ENCODE results near the gene GPR107. TPM values are rescaled to one million over a fixed set of nuclear protein-coding genes. Genes with fewer than 3 reads are reported as not detected.

Gene GPR107
- total RNA-seq, 4 donors from 2014 or later = 24.6 to 41.8 (median 34.1) TPM

DNA sequence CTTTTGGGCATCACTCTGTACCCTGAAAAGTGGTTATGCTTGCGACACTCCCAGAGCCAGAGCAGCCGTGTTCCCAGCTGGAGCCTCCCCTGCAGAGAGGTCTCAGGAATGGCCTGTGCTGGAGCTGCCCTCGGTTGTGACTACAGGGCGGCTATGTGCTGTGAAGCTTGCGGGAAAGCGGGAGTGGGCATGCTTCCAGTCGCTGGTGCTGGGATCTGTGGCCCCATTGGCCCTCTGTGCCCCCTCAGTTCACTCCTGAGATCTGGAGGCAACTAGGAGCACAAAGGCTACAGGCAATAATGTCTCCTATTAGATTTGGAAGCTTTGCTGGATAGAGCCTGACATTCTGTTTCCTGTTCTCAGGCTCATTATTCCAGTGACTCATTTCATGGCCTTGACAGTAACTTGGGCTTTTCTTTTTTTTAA lies 56.9 kb downstream of the GPR107 start:
- Histone ChIP-seq H3K9me3 (no peaks in the 10 kb centered on the region), H3K36me3 (peaks cover 45% of the 10 kb centered on the region), H3K4me1 (peaks cover 2% of the 10 kb centered on the region), H3K27me3 (no peaks in the 10 kb centered on the region), H3K27ac (no peak overlapping the region), H3K4me3 (no peak overlapping the region)
- WGBS = 74% methylated on average over 5 of the region's 7 CpGs
- TF ChIP-seq, protein P1, sequence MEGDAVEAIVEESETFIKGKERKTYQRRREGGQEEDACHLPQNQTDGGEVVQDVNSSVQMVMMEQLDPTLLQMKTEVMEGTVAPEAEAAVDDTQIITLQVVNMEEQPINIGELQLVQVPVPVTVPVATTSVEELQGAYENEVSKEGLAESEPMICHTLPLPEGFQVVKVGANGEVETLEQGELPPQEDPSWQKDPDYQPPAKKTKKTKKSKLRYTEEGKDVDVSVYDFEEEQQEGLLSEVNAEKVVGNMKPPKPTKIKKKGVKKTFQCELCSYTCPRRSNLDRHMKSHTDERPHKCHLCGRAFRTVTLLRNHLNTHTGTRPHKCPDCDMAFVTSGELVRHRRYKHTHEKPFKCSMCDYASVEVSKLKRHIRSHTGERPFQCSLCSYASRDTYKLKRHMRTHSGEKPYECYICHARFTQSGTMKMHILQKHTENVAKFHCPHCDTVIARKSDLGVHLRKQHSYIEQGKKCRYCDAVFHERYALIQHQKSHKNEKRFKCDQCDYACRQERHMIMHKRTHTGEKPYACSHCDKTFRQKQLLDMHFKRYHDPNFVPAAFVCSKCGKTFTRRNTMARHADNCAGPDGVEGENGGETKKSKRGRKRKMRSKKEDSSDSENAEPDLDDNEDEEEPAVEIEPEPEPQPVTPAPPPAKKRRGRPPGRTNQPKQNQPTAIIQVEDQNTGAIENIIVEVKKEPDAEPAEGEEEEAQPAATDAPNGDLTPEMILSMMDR (IDR thresholded peaks at IDR 0.05) = no peak
- DNase-seq (ENCODE audit: low spot score in 2 of 2) = no peak

DNA sequence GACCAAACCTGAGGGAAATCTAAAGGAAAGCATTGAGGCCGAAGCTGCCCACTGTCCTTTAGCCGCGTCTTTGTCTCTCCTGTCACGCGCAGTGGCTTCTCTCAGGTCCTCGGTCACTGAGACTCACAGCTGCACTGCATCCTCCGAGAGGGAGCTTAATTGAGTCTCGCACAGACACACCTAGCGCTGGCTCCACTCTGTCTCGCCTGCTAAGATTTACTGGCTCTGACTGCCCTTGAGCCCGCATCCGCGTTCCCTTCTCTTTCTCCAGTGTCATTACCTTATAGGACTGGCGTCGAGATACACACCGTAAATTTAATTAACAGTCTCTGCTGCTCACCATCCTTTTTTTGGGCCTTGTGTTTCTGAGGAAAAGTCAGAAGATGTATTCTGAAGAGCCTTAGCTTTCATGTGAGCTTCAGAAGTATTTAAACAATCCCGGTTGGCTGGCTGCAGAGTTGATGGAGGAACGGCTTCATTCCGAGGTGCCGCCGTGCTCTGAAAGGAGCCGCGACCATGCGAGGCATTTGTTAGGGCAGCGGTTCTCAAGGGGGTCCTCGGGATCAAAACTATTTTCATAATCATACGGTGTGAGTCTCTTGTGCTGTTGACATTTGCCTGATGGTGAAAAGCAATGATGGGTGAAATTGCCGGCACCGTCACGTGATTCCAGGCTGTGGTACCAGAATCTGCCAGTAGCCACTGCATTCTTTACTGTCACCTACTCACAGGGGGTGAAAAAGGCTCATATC lies 58.3 kb downstream of the GPR107 start:
- no peaks in the 10 kb centered on the region for H3K27me3 ChIP-seq
- no peak overlapping the region for H3K27ac ChIP-seq
- peaks cover 2% of the 10 kb centered on the region for H3K4me1 ChIP-seq
- H3K4me3 ChIP-seq = no peak overlapping the region
- WGBS = 87% methylated on average over 30 of the region's 30 CpGs
- no peak for TF ChIP-seq POLR2A (IDR thresholded peaks at IDR 0.05)
- TF ChIP-seq, protein P1 (IDR thresholded peaks at IDR 0.05) = no peak
- TF ChIP-seq EP300 (IDR thresholded peaks at IDR 0.05) = no peak
- peaks cover 43% of the 10 kb centered on the region for H3K36me3 ChIP-seq
- DNase-seq (ENCODE audit: low spot score in 2 of 2) = no peak
- H3K9me3 ChIP-seq = no peaks in the 10 kb centered on the region

DNA sequence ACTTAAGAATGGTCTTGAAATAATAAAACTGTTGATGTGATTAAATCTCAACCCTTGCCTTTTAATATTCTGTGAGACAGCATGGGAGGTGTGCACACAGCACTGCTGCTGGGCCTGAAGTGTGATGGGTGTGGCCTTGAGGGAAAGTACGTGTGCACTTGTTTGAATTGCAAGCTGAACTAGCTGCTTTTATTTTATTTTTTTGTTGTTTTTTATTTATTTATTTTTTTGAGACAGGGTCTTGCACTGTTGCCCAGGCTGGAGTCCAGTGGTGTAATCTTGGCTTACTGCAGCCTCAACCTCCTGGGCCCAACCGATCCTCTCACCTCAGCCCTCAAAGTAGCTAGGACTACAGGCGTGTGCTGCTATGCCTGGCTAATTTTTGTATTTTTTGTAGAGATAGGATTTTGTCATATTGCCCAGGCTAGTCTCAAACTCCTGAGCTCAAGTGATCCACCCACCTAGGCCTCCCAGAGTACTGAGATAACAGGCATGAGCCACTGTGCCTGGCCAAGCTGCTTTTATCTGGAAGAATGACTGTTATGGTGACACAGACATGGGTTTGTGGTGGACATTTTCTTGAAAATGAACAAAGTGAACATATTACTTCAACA lies 58.9 kb downstream of the GPR107 start:
- 54% methylated on average over 3 of the region's 3 CpGs for WGBS
- H3K36me3 ChIP-seq = peaks cover 41% of the 10 kb centered on the region

DNA sequence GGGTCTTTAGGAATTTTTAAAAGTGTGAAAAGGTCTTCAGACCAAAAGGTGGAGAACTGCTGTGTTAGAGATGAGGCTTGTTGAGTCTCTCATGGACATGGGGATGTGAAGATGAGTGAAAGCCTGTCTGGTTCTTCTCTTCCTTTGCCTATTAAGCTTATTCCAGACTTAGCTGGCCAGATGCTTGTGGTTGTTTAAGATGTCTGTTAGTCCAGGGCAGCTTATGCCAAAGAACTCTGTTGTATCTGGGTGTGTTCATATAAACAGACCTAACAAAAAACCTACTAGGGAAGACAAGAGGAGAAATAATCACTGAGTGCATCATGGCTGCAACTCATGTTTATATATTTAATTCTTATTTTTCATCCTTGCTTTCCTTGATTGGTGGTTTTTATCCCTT lies 61.0 kb downstream of the GPR107 start:
- peaks cover 14% of the 10 kb centered on the region for H3K4me1 ChIP-seq
- H3K36me3 ChIP-seq = peaks cover 44% of the 10 kb centered on the region
- no peak for DNase-seq (ENCODE audit: low spot score in 2 of 2)

More for the DNA sequence above, 58.9 kb downstream of the GPR107 start:
- DNase-seq (ENCODE audit: low spot score in 2 of 2) = no peak
- Histone ChIP-seq H3K27ac (no peak overlapping the region), H3K9me3 (no peaks in the 10 kb centered on the region), H3K27me3 (no peaks in the 10 kb centered on the region), H3K4me1 (no peaks in the 10 kb centered on the region), H3K4me3 (no peak overlapping the region)
- TF ChIP-seq POLR2A (IDR thresholded peaks at IDR 0.05) (no peak), POLR2AphosphoS5 (IDR thresholded peaks at IDR 0.05) (no peak), EP300 (IDR thresholded peaks at IDR 0.05) (no peak)
- TF ChIP-seq, protein P1 (IDR thresholded peaks at IDR 0.05) = no peak

DNA sequence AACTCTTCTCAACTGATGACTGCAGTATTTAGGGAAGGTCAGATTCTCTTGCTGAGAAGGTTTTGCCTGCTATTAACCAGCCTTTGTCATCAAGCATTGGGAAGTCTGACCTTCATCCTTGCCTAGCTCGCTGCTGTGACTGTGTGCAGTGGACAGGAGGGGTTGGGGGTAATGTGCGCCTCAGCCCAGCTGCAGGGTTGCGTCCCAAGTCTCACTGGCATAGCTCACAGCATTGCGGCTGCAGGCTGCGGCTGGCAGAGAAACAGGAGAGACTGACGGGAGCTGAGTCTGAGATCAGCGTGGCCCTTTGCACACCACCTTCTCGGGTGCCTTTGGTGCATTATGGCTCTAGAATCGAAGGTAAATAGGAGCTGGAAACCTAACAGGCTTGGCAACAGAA lies 62.6 kb downstream of the GPR107 start:
- 95% methylated on average over 7 of the region's 9 CpGs for WGBS

More for the DNA sequence above, 61.0 kb downstream of the GPR107 start:
- no peaks in the 10 kb centered on the region for H3K9me3 ChIP-seq
- TF ChIP-seq POLR2A (IDR thresholded peaks at IDR 0.05) (no peak), EP300 (IDR thresholded peaks at IDR 0.05) (no peak), POLR2AphosphoS5 (IDR thresholded peaks at IDR 0.05) (no peak)
- TF ChIP-seq, protein P1 (IDR thresholded peaks at IDR 0.05) = no peak
- no peak overlapping the region for H3K27ac ChIP-seq
- H3K27me3 ChIP-seq = no peaks in the 10 kb centered on the region
- H3K4me3 ChIP-seq = no peak overlapping the region

More for the DNA sequence above, 62.6 kb downstream of the GPR107 start:
- no peaks in the 10 kb centered on the region for H3K27me3 ChIP-seq
- H3K4me3 ChIP-seq = no peak overlapping the region
- no peak overlapping the region for H3K27ac ChIP-seq
- peaks cover 14% of the 10 kb centered on the region for H3K4me1 ChIP-seq
- TF ChIP-seq POLR2AphosphoS5 (IDR thresholded peaks at IDR 0.05) (no peak), POLR2A (IDR thresholded peaks at IDR 0.05) (no peak), EP300 (IDR thresholded peaks at IDR 0.05) (no peak)
- TF ChIP-seq, protein P1 (IDR thresholded peaks at IDR 0.05) = no peak
- H3K9me3 ChIP-seq = no peaks in the 10 kb centered on the region
- peaks cover 49% of the 10 kb centered on the region for H3K36me3 ChIP-seq
- no peak for DNase-seq (ENCODE audit: low spot score in 2 of 2)

Data from suprapubic skin (tissue), 4 donors.